Neuronal stem cell (in vitro differentiated cells): ENCODE data around the gene FAM227B.

Source experiments
- DNase-seq: peaks from one replicate; pipeline ENCODE4 v3.0.0-alpha.2; 2013; ENCODE audit warnings: low spot score
- H2AFZ ChIP-seq: one replicate; pipeline ENCODE4 v1.6.1; 2013; ENCODE audit warnings: mild to moderate bottlenecking, low read length, inconsistent platforms
- H2AK5ac ChIP-seq: 2 replicates; pipeline ENCODE4 v1.6.1; 2013; ENCODE audit warnings: low read depth, mild to moderate bottlenecking, inconsistent platforms, low read length, moderate library complexity, mixed read lengths
- H2BK120ac ChIP-seq: 2 replicates; pipeline ENCODE4 v1.6.1; 2013; ENCODE audit warnings: low read depth, mild to moderate bottlenecking, inconsistent platforms, low read length, moderate library complexity, mixed read lengths
- H2BK12ac ChIP-seq: one replicate; pipeline ENCODE4 v1.6.1; 2013; ENCODE audit warnings: low read length, inconsistent platforms
- H2BK15ac ChIP-seq: 2 replicates; pipeline ENCODE4 v1.6.1; 2013; ENCODE audit warnings: mild to moderate bottlenecking, low read length, inconsistent platforms, mixed read lengths
- H2BK5ac ChIP-seq: one replicate; pipeline ENCODE4 v1.6.1; 2013; ENCODE audit warnings: inconsistent platforms, mild to moderate bottlenecking, low read length, moderate library complexity
- H3K14ac ChIP-seq: one replicate; pipeline ENCODE4 v1.6.1; 2013; ENCODE audit warnings: low read length, inconsistent platforms
- H3K18ac ChIP-seq: 2 replicates; pipeline ENCODE4 v1.6.1; 2013; ENCODE audit warnings: low read length, inconsistent platforms
- H3K23ac ChIP-seq: 2 replicates; pipeline ENCODE4 v1.6.1; 2013; ENCODE audit warnings: low read depth, mild to moderate bottlenecking, mixed read lengths, low read length, inconsistent platforms; ENCODE audit not compliant: poor library complexity
- H3K27ac ChIP-seq: replicated peaks from 3 replicates; pipeline ENCODE4 v1.5.1; 2013; ENCODE audit warnings: low read length, inconsistent platforms
- H3K27me3 ChIP-seq, 3 experiments: 2 replicates each; pipeline ENCODE4 v1.6.1; 2013; ENCODE audit warnings: low read length in 3 of 3, mild to moderate bottlenecking in 2 of 3, inconsistent platforms in 1 of 3, low read depth in 1 of 3, mixed read lengths in 1 of 3, moderate library complexity in 1 of 3; ENCODE audit not compliant: control insufficient read depth in 3 of 3, insufficient read depth in 3 of 3
- H3K36me3 ChIP-seq, 2 donors: replicated peaks in 1 of 2; 2 replicates each; pipeline ENCODE4 v1.6.1; 2013; ENCODE audit warnings: low read length in 2 of 2; ENCODE audit not compliant: control insufficient read depth in 2 of 2, insufficient read depth in 2 of 2
- H3K4ac ChIP-seq: 2 replicates; pipeline ENCODE4 v1.6.1; 2013; ENCODE audit warnings: inconsistent platforms, mild to moderate bottlenecking, low read length, moderate library complexity
- H3K4me1 ChIP-seq, 2 donors: 1 replicate in 1 of 2; 2 replicates in 1 of 2; pipeline ENCODE4 v1.6.1; 2013; ENCODE audit warnings: low read length in 2 of 2, low read depth in 1 of 2; ENCODE audit not compliant: control insufficient read depth in 2 of 2, insufficient read depth in 1 of 2
- H3K4me2 ChIP-seq: one replicate; pipeline ENCODE4 v1.6.1; 2013; ENCODE audit warnings: mild to moderate bottlenecking, low read length, inconsistent platforms; ENCODE audit not compliant: insufficient read depth, poor library complexity, severe bottlenecking
- H3K4me3 ChIP-seq, 2 donors: 2 replicates each; pipeline ENCODE4 v1.5.1; 2013; ENCODE audit warnings: low read length in 2 of 2, mild to moderate bottlenecking in 2 of 2, inconsistent platforms in 1 of 2, moderate library complexity in 1 of 2
- H3K79me1 ChIP-seq: one replicate; pipeline ENCODE4 v1.6.1; 2013; ENCODE audit warnings: low read depth, mild to moderate bottlenecking, inconsistent platforms, low read length, moderate library complexity
- H3K9ac ChIP-seq: one replicate; pipeline ENCODE4 v1.6.1; 2013; ENCODE audit warnings: mild to moderate bottlenecking, low read depth, low read length, inconsistent platforms; ENCODE audit not compliant: poor library complexity
- H3K9me3 ChIP-seq, 2 donors: replicated peaks in 1 of 2; 2 replicates each; pipeline versions ENCODE3 to v1.6.1; 2013; ENCODE audit warnings: low read length in 2 of 2, mild to moderate bottlenecking in 2 of 2, inconsistent platforms in 1 of 2, low read depth in 1 of 2, mixed read lengths in 1 of 2, moderate library complexity in 1 of 2; ENCODE audit not compliant: control insufficient read depth in 2 of 2, insufficient read depth in 1 of 2
- H4K8ac ChIP-seq: one replicate; pipeline ENCODE4 v1.6.1; 2013; ENCODE audit warnings: low read depth, mild to moderate bottlenecking, inconsistent platforms, low read length, moderate library complexity
- H4K91ac ChIP-seq: one replicate; pipeline ENCODE4 v1.6.1; 2013; ENCODE audit warnings: low read length, low read depth, mild to moderate bottlenecking, inconsistent platforms; ENCODE audit not compliant: poor library complexity
- WGBS, 2 donors: extraction: QIAGEN DNeasy Blood & Tissue Kit; methylation state at CpG; one replicate each; pipeline ENCODE4 v1.1.7; 2013; ENCODE audit warnings: missing lambda C conversion rate in 2 of 2, mixed read lengths in 1 of 2; ENCODE audit not compliant: insufficient read length in 2 of 2, insufficient replicate concordance in 1 of 2; ENCODE audit errors: extremely low coverage in 2 of 2; 5-methylcytosine and 5-hydroxymethylcytosine counted together

The FAM227B gene

DNA sequence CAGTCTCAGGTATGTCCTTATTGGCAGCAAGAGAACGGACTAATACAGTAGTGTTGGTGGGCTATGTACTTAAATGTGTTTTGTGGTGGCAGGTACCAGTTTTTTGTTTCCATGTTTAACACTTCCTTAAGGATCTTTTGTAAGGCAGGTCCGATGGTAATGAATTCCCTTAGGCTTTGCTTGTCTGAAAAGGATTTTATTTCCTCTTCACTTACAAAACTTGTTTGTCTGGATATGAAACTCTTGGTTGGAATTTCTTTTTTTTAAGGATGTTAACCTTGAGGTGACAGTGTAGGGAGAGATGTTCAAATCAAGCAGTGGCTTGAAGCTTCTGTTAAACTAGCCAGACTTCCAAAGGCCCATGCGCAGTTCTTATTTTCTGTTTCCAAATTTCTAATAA is 319.8 kb downstream of the FAM227B start:
- H3K27ac ChIP-seq: no peak overlapping the region
- no peak overlapping the region for H2BK15ac ChIP-seq
- H3K27me3 ChIP-seq: no peaks in the 10 kb centered on the region
- no peak for DNase-seq
- no peak overlapping the region for H3K4me2 ChIP-seq
- no peak overlapping the region for H3K14ac ChIP-seq
- H2BK120ac ChIP-seq: no peak overlapping the region
- H2AK5ac ChIP-seq: no peak overlapping the region
- no peak overlapping the region for H4K8ac ChIP-seq
- no peak overlapping the region for H3K4me3 ChIP-seq
- H2BK5ac ChIP-seq: no peak overlapping the region
- H3K9me3 ChIP-seq: peaks cover 0 to 7% of the 10 kb centered on the region in 2 donors
- H2BK12ac ChIP-seq: no peak overlapping the region
- H3K4ac ChIP-seq: no peak overlapping the region
- WGBS, 2 donors: no CpG with 5 or more reads among the region's 3 CpGs
- no peak overlapping the region for H3K9ac ChIP-seq
- H4K91ac ChIP-seq: no peak overlapping the region
- no peak overlapping the region for H2AFZ ChIP-seq
- no peak overlapping the region for H3K23ac ChIP-seq
- H3K18ac ChIP-seq: no peak overlapping the region
- peaks cover 0 to 7% of the 10 kb centered on the region in 2 donors for H3K36me3 ChIP-seq
- no peaks in the 10 kb centered on the region for H3K4me1 ChIP-seq
- no peaks in the 10 kb centered on the region for H3K79me1 ChIP-seq

DNA sequence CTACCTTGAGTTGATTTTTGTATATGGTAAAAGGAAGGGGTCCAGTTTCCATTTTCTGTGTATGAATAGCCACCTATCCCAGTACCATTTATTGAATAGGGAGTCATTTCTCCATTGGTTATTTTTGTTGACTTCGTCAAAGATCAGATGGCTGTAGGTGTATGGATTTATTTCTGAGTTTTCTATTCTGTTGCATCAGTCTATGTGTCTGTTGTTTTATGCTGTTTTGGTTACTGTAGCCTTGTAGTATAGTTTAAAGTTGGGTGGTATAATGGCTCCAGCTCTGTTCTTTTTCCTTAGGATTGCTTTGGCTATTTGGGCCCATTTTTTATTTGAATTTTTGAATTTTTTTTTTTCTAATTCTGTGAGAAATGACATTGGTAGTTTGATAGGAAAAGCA is 323.0 kb downstream of the FAM227B start:
- H3K4me2 ChIP-seq: no peak overlapping the region
- H3K27ac ChIP-seq: no peak overlapping the region
- no peak overlapping the region for H4K8ac ChIP-seq
- H4K91ac ChIP-seq: no peak overlapping the region
- H2BK120ac ChIP-seq: no peak overlapping the region
- peaks cover 0 to 7% of the 10 kb centered on the region in 2 donors for H3K9me3 ChIP-seq
- no peaks in the 10 kb centered on the region for H3K27me3 ChIP-seq
- no peak overlapping the region for H3K14ac ChIP-seq
- no peak overlapping the region for H2BK12ac ChIP-seq
- no peaks in the 10 kb centered on the region for H3K4me1 ChIP-seq
- H2BK15ac ChIP-seq: no peak overlapping the region
- H3K9ac ChIP-seq: no peak overlapping the region
- H2AFZ ChIP-seq: no peak overlapping the region
- H3K23ac ChIP-seq: no peak overlapping the region
- H3K4ac ChIP-seq: no peak overlapping the region
- no peak overlapping the region for H2AK5ac ChIP-seq
- H3K18ac ChIP-seq: no peak overlapping the region
- H3K4me3 ChIP-seq: no peak overlapping the region
- H3K79me1 ChIP-seq: no peaks in the 10 kb centered on the region
- peaks cover 0 to 3% of the 10 kb centered on the region in 2 donors for H3K36me3 ChIP-seq
- no peak for DNase-seq
- H2BK5ac ChIP-seq: no peak overlapping the region
- no CpG with 5 or more reads among the region's 1 CpG for WGBS, 2 donors

DNA sequence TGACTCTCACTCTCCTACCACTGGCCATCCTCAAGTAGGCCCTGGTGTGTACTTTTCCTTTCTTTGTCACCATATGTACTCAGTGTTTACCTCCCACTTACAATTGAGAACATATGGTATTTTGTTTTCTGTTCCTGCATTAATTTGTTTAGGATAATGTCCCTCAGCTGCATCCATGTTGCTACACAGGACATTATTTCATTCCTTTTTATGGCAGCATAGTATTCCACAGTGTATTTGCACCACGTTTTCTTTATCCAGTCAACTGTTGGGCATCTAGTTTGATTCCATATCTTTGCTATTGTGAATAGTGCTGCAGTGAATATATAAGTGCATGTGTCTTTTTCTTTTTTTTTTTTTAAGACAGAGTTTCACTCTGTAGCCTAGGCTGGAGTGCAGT is 324.4 kb downstream of the FAM227B start:
- H3K27me3 ChIP-seq: no peaks in the 10 kb centered on the region
- no peak overlapping the region for H2BK120ac ChIP-seq
- no peak overlapping the region for H2AK5ac ChIP-seq
- no peak overlapping the region for H3K9ac ChIP-seq
- no peak overlapping the region for H3K27ac ChIP-seq
- no peak overlapping the region for H2AFZ ChIP-seq
- no peak overlapping the region for H2BK12ac ChIP-seq
- H3K79me1 ChIP-seq: no peaks in the 10 kb centered on the region
- no peak overlapping the region for H3K4me2 ChIP-seq
- no peak overlapping the region for H3K23ac ChIP-seq
- no peak overlapping the region for H3K4ac ChIP-seq
- H2BK5ac ChIP-seq: no peak overlapping the region
- H4K91ac ChIP-seq: no peak overlapping the region
- H3K4me3 ChIP-seq: no peak overlapping the region
- no peak overlapping the region for H3K18ac ChIP-seq
- no CpG with 5 or more reads among the region's 1 CpG for WGBS, 2 donors
- no peak overlapping the region for H2BK15ac ChIP-seq
- H3K9me3 ChIP-seq: peaks cover 0 to 7% of the 10 kb centered on the region in 2 donors
- peaks cover 0 to 8% of the 10 kb centered on the region in 2 donors for H3K36me3 ChIP-seq
- H3K4me1 ChIP-seq: peaks cover 0 to 3% of the 10 kb centered on the region in 2 donors
- no peak for DNase-seq
- no peak overlapping the region for H3K14ac ChIP-seq
- no peak overlapping the region for H4K8ac ChIP-seq

DNA sequence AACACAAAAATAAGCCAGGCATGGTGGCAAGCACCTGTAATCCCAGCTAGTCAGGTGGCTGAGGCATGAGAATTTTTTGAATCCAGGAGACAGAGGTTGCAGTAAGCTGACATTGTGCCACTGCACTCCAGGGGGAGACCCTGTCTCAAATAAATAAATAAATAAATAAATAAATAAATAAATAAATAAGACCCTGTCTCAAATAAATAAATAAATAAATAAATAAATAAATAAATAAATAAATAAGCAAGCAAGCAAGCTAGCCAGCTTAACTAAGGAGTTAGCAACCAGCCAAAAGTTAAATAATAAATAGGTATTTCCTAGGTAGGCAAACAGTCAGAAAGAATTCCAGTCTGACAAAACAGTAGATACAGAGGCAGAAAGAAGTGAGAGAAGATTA is 326.7 kb downstream of the FAM227B start:
- H3K9ac ChIP-seq: no peak overlapping the region
- H3K23ac ChIP-seq: no peak overlapping the region
- no peaks in the 10 kb centered on the region for H3K79me1 ChIP-seq
- peaks cover 0 to 7% of the 10 kb centered on the region in 2 donors for H3K9me3 ChIP-seq
- H2AFZ ChIP-seq: no peak overlapping the region
- H3K27me3 ChIP-seq: no peaks in the 10 kb centered on the region
- DNase-seq: no peak
- H2AK5ac ChIP-seq: no peak overlapping the region
- peaks cover 0 to 8% of the 10 kb centered on the region in 2 donors for H3K36me3 ChIP-seq
- H2BK12ac ChIP-seq: no peak overlapping the region
- H2BK15ac ChIP-seq: no peak overlapping the region
- H3K14ac ChIP-seq: no peak overlapping the region
- no peak overlapping the region for H4K91ac ChIP-seq
- H3K4me2 ChIP-seq: no peak overlapping the region
- H3K4ac ChIP-seq: no peak overlapping the region
- no peak overlapping the region for H2BK120ac ChIP-seq
- no peak overlapping the region for H3K27ac ChIP-seq
- H3K4me3 ChIP-seq: no peak overlapping the region
- H3K4me1 ChIP-seq: peaks cover 0 to 4% of the 10 kb centered on the region in 2 donors
- no peak overlapping the region for H4K8ac ChIP-seq
- H3K18ac ChIP-seq: no peak overlapping the region
- no peak overlapping the region for H2BK5ac ChIP-seq
